KOPT-K1 (cell line): ENCODE data around the gene LRFN4.

Experiments used
- H3K27ac ChIP-seq: fragments of 200-600 bp; sonication (generic); 2 replicates; pipeline ENCODE4 v1.5.1; 2016; ENCODE audit warnings: antibody characterized with exemption, mild to moderate bottlenecking, low read depth, low read length; ENCODE audit not compliant: poor library complexity, severe bottlenecking
- H3K36me3 ChIP-seq: fragments of 200-600 bp; sonication (generic); 2 replicates; pipeline ENCODE4 v1.5.1; 2017; ENCODE audit warnings: antibody characterized with exemption, mild to moderate bottlenecking, low read length, moderate library complexity; ENCODE audit not compliant: insufficient read depth
- H3K9me3 ChIP-seq: fragments of 200-600 bp; sonication (generic); 2 replicates; pipeline ENCODE4 v1.5.1; 2017; ENCODE audit warnings: antibody characterized with exemption, low read length, mild to moderate bottlenecking; ENCODE audit not compliant: insufficient read depth, poor library complexity, severe bottlenecking

Gene LRFN4

GRCh38 chr11:66902486-66903177 lies 45.8 kb downstream of the LRFN4 start:
- Histone ChIP-seq H3K9me3 (no peaks in the 10 kb centered on the region), H3K27ac (no peak overlapping the region), H3K36me3 (no peaks in the 10 kb centered on the region)

- Histone ChIP-seq H3K9me3 (no peaks in the 10 kb centered on the region), H3K27ac (no peak overlapping the region)
Measured at GRCh38 chr11:66904055-66904454, 47.2 kb downstream of the LRFN4 start.

GRCh38 chr11:66904561-66904960 lies 47.7 kb downstream of the LRFN4 start:
- H3K27ac ChIP-seq, result no peak overlapping the region
- H3K9me3 ChIP-seq, result no peaks in the 10 kb centered on the region
- no peaks in the 10 kb centered on the region for H3K36me3 ChIP-seq

More at GRCh38 chr11:66904055-66904454, 47.2 kb downstream of the LRFN4 start:
- no peaks in the 10 kb centered on the region for H3K36me3 ChIP-seq

GRCh38 chr11:66904981-66905521 lies 48.2 kb downstream of the LRFN4 start:
- no peaks in the 10 kb centered on the region for H3K9me3 ChIP-seq
- H3K27ac ChIP-seq, result no peak overlapping the region
- H3K36me3 ChIP-seq, result no peaks in the 10 kb centered on the region

GRCh38 chr11:66905631-66906030 lies 48.8 kb downstream of the LRFN4 start:
- Histone ChIP-seq H3K9me3 (no peaks in the 10 kb centered on the region), H3K27ac (no peak overlapping the region)

GRCh38 chr11:66906061-66906733 lies 49.3 kb downstream of the LRFN4 start:
- Histone ChIP-seq H3K27ac (no peak overlapping the region), H3K36me3 (no peaks in the 10 kb centered on the region), H3K9me3 (no peaks in the 10 kb centered on the region)

More at GRCh38 chr11:66905631-66906030, 48.8 kb downstream of the LRFN4 start:
- H3K36me3 ChIP-seq, result no peaks in the 10 kb centered on the region

- Histone ChIP-seq H3K36me3 (no peaks in the 10 kb centered on the region), H3K27ac (no peak overlapping the region), H3K9me3 (no peaks in the 10 kb centered on the region)
Measured at GRCh38 chr11:66907751-66908630, 51.1 kb downstream of the LRFN4 start.

- H3K36me3 ChIP-seq, result no peaks in the 10 kb centered on the region
Measured at GRCh38 chr11:66909181-66909580, 52.3 kb downstream of the LRFN4 start.

GRCh38 chr11:66910016-66910415 lies 53.2 kb downstream of the LRFN4 start:
- Histone ChIP-seq H3K27ac (no peak overlapping the region), H3K36me3 (no peaks in the 10 kb centered on the region), H3K9me3 (no peaks in the 10 kb centered on the region)

More at GRCh38 chr11:66909181-66909580, 52.3 kb downstream of the LRFN4 start:
- no peak overlapping the region for H3K27ac ChIP-seq
- no peaks in the 10 kb centered on the region for H3K9me3 ChIP-seq
